Peyer's patch (tissue), 4 donors: Measurements from ENCODE around the gene CNTNAP2.

Source experiments
- CTCF ChIP-seq, 6 experiments: fragments of 450-650 bp in 4 of 6; fragments of 200-600 bp in 2 of 6; sonication (generic) in 1 of 6; IDR thresholded peaks; one replicate each; pipeline ENCODE4 v1.5.1; 2017 to 2019; ENCODE audit warnings: antibody characterized with exemption in 6 of 6, mild to moderate bottlenecking in 3 of 6, moderate library complexity in 1 of 6
- POLR2A ChIP-seq, 2 donors: fragments of 450-650 bp; IDR thresholded peaks; one replicate each; pipeline ENCODE4 v1.5.1; 2017; ENCODE audit warnings: antibody characterized with exemption in 2 of 2, mild to moderate bottlenecking in 2 of 2, moderate library complexity in 2 of 2

GRCh38 chr7:147858421-147858820 is 1741.8 kb downstream of the CNTNAP2 start:
- TF ChIP-seq CTCF (IDR thresholded peaks at IDR 0.05) = no peak
- no peak for TF ChIP-seq POLR2A (IDR thresholded peaks at IDR 0.05)
